CD4-positive, alpha-beta T cell treated with Interleukin-17A for 4 hours (primary cell): Measurements from ENCODE around the gene DCAF7.

ENCODE experiments used
- DNase-seq: peaks from one replicate; pipeline ENCODE4 v3.0.0-alpha.2; 2020; ENCODE audit warnings: mixed read lengths

The DCAF7 gene

DNA sequence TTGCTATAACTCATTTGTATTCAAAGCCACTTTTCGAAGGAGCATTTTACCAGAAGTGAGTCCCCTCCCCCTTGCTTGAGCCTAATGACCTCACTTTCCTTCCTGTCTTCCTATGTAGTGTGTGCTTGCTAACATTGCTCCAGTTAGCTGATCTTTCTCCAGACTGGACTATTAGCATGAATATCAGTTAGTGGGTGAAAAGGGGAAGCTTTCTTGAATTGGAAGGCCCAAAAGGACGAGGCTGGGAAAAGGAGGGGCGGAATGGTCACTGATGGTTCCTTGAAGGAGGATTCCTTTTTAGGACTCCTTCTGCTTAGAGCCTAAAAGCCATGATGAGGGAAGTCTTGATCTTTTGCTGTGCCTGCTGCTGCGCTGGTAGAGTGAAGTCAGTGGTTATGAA lies 83.9 kb downstream of the DCAF7 start:
- DNase-seq: no peak

DNA sequence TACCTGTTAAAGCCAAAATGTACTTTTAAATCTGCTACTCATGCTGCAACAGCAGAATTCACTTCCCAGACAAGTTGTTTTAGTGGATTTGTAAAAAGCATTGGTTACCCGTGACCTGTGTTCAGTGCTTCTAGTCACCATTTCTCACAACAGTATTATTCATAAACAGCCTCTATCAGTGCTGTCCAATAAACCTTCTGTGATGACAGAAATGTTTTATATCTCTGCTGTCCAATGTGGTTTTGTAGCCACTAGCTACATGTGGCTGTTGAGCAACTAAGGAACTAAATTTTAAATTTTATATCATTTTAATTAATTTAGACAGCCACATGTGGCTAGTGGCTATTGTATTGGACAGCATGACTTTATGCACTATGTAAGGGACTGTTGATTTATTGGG lies 84.5 kb downstream of the DCAF7 start:
- DNase-seq: no peak

DNA sequence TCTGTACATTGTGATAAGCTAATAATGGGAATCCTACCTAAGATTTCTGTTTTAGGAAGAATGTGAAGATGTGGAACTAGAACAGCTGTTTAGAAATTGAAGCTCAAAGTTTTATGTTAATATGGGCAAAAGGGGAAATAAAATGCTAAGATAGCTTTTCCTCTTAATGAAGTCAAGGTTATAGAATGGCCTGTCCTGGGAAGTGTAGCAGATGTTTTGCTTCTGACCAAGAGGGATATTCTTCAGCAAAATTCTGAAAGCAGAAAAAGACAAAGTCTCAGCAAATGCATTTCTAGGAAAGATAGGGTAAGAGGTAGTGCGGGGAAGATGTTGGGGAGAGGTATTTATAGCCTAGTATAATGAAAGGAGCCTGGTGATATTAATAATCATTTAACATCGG lies 85.0 kb downstream of the DCAF7 start:
- no peak for DNase-seq

DNA sequence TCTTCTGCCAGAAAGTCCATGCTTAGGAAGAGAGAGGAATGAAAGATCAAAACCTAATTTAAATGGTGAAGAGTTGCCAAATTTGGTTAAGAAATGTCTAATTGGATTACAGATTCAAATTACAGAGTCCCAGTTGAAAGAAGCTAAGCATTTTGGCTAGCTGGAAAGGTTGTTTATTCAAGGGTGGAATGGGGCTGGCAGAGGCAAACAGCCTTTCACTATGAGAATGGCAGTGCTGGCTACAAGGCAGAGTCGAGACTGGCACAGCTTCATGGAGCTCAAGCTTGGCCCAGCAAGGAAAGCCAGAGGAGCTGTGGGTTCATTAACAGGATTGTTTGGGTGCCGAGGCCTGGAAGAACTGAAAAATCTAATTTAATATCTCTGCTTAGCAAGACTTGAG lies 85.5 kb downstream of the DCAF7 start:
- DNase-seq: no peak

DNA sequence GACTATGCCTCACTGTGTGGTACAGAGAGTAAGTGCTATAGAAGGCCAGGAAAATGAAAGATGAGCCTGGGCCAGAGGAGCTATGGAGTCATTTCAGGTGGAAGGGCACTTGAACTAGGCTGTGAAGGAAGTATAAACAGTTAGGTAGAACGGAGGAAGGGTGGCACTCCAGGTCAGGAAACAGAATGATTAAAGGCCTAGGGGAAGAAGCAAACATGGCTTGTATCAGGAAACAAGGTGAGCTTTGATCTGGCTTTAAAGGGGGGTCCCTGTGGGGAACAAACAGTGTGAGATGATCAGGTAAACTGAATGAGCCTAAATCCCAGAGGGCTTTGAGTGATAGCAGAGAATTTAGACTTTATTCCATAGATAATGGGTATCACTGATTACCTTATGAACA lies 88.8 kb downstream of the DCAF7 start:
- DNase-seq: no peak

DNA sequence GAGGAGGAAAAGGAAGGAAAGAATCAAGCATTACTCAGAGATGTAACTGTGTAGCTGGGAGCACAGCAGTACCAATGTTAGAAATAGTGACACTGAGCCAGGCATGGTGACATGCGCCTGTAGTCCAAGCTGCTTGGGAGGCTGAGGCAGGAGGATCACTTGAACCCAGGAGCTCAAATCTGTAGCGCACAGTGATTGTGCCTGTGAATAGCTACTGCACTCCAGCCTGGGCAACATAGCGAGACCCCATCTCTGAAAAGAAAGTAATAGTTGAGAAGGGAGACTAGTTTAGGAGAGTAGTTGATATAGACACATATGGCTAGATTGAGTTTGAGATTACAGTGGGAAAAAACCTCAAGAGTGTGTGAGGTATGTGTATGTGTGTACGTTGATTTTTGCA lies 89.8 kb downstream of the DCAF7 start:
- DNase-seq: no peak

DNA sequence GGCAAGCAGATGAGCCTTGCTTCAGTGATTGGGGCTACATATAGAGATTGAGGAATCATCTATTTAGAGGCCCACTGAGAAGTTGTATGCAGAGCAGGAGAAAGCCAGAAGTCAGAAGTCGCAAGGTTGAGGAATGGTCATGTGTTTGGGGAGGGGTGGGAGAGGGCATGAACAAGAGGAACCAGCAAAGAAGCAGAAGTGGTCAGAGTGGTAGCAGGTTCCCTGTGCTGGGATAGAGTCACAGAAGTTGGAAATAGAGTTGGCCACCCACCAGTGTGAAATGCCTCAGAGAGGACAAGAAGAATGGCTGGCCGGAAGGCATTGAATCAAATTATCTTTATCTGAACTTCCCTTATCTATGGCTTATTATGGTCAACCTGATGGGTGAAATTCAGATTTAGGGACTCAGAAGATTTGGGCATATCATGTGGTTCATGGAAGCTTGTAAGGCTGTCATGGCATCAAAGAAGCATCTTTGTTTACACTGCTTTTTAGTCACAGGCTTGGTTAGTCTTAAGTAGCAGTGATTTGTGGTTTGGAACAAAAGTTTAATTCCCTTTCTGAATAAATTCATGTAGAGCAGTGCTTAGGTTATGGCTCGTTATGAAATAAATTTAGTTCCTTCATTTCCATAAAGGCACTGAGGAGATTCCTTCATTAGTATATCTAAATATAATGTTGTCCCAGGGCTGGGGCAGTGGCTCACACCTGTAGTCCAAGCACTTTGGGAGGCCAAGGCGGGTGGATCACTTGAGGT lies 91.6 kb downstream of the DCAF7 start:
- DNase-seq: no peak
